ENCODE measurements around the gene MYBPC1.

- TF ChIP-seq CTCF (IDR thresholded peaks at IDR 0.05; ENCODE audit: low read depth, low read length) (no peak), MYC (IDR thresholded peaks at IDR 0.05; ENCODE audit: low read depth, low read length) (no peak), MAX (IDR thresholded peaks at IDR 0.05; ENCODE audit: low read depth, low read length) (no peak), POLR2A (IDR thresholded peaks at IDR 0.05; ENCODE audit: extremely low read depth, insufficient read length) (no peak)
Measured at GRCh38 chr12:101653030-101653429, 58.3 kb downstream of the MYBPC1 start.
